Neuron (in vitro differentiated cells): ENCODE measurements around the gene PDE4D.

Source experiments
- H2AFZ ChIP-seq: one replicate; pipeline ENCODE4 v1.6.1; 2013; ENCODE audit warnings: low read depth, mild to moderate bottlenecking, inconsistent platforms, low read length, moderate library complexity
- H3K27me3 ChIP-seq: one replicate; pipeline ENCODE4 v1.6.1; 2013; ENCODE audit warnings: low read length; ENCODE audit not compliant: insufficient read depth
- H3K36me3 ChIP-seq: one replicate; pipeline ENCODE4 v1.6.1; 2013; ENCODE audit warnings: low read length; ENCODE audit not compliant: insufficient read depth
- H3K4me1 ChIP-seq: one replicate; pipeline ENCODE4 v1.6.1; 2013; ENCODE audit warnings: low read length; ENCODE audit not compliant: insufficient read depth
- H3K4me3 ChIP-seq: 2 replicates; pipeline ENCODE4 v1.5.1; 2013; ENCODE audit warnings: mild to moderate bottlenecking, low read length, moderate library complexity
- H3K9me3 ChIP-seq: one replicate; pipeline ENCODE4 v1.6.1; 2013; ENCODE audit warnings: low read length

Gene PDE4D

GRCh38 chr5:59371525-59372127, 521.9 kb downstream of the PDE4D start:
- Histone ChIP-seq H2AFZ (no peak overlapping the region), H3K4me1 (peaks cover 6% of the 10 kb centered on the region), H3K9me3 (peaks cover 2% of the 10 kb centered on the region), H3K36me3 (no peaks in the 10 kb centered on the region), H3K27me3 (no peaks in the 10 kb centered on the region), H3K4me3 (no peak overlapping the region)

GRCh38 chr5:59368951-59369350, 524.6 kb downstream of the PDE4D start:
- Histone ChIP-seq H3K27me3 (no peaks in the 10 kb centered on the region), H3K4me3 (no peak overlapping the region), H2AFZ (no peak overlapping the region), H3K4me1 (peaks cover 6% of the 10 kb centered on the region), H3K36me3 (no peaks in the 10 kb centered on the region), H3K9me3 (peaks cover 2% of the 10 kb centered on the region)

- H3K9me3 ChIP-seq: no peaks in the 10 kb centered on the region
- H3K4me3 ChIP-seq: no peak overlapping the region
- H2AFZ ChIP-seq: no peak overlapping the region
- peaks cover 6% of the 10 kb centered on the region for H3K4me1 ChIP-seq
- no peaks in the 10 kb centered on the region for H3K36me3 ChIP-seq
- no peaks in the 10 kb centered on the region for H3K27me3 ChIP-seq
Observed at GRCh38 chr5:59367791-59368394, 525.6 kb downstream of the PDE4D start.

GRCh38 chr5:59366784-59367183, 526.7 kb downstream of the PDE4D start:
- no peaks in the 10 kb centered on the region for H3K27me3 ChIP-seq
- H2AFZ ChIP-seq: no peak overlapping the region
- H3K4me3 ChIP-seq: no peak overlapping the region
- no peaks in the 10 kb centered on the region for H3K9me3 ChIP-seq
- H3K36me3 ChIP-seq: no peaks in the 10 kb centered on the region
- H3K4me1 ChIP-seq: peaks cover 6% of the 10 kb centered on the region

- Histone ChIP-seq H3K4me1 (peaks cover 21% of the 10 kb centered on the region), H3K9me3 (no peaks in the 10 kb centered on the region), H3K4me3 (no peak overlapping the region)
Observed at GRCh38 chr5:59362438-59362837, 531.1 kb downstream of the PDE4D start.

GRCh38 chr5:59361454-59361853, 532.1 kb downstream of the PDE4D start:
- Histone ChIP-seq H3K36me3 (no peaks in the 10 kb centered on the region), H3K27me3 (no peaks in the 10 kb centered on the region), H3K4me1 (peaks cover 28% of the 10 kb centered on the region), H2AFZ (no peak overlapping the region), H3K9me3 (no peaks in the 10 kb centered on the region), H3K4me3 (no peak overlapping the region)

More at GRCh38 chr5:59362438-59362837, 531.1 kb downstream of the PDE4D start:
- Histone ChIP-seq H3K36me3 (no peaks in the 10 kb centered on the region), H3K27me3 (no peaks in the 10 kb centered on the region), H2AFZ (no peak overlapping the region)

GRCh38 chr5:59360130-59360555, 533.4 kb downstream of the PDE4D start:
- H2AFZ ChIP-seq: no peak overlapping the region
- peaks cover 28% of the 10 kb centered on the region for H3K4me1 ChIP-seq
- H3K27me3 ChIP-seq: no peaks in the 10 kb centered on the region

GRCh38 chr5:59358005-59358861, 535.3 kb downstream of the PDE4D start:
- H3K36me3 ChIP-seq: no peaks in the 10 kb centered on the region
- no peak overlapping the region for H3K4me3 ChIP-seq
- H3K4me1 ChIP-seq: peaks cover 28% of the 10 kb centered on the region
- H3K9me3 ChIP-seq: no peaks in the 10 kb centered on the region
- H2AFZ ChIP-seq: no peak overlapping the region
- H3K27me3 ChIP-seq: no peaks in the 10 kb centered on the region

More at GRCh38 chr5:59360130-59360555, 533.4 kb downstream of the PDE4D start:
- Histone ChIP-seq H3K9me3 (no peaks in the 10 kb centered on the region), H3K4me3 (no peak overlapping the region), H3K36me3 (no peaks in the 10 kb centered on the region)

GRCh38 chr5:59357381-59357977, 536.0 kb downstream of the PDE4D start:
- Histone ChIP-seq H3K9me3 (no peaks in the 10 kb centered on the region), H3K4me1 (peaks cover 28% of the 10 kb centered on the region), H3K36me3 (no peaks in the 10 kb centered on the region), H3K27me3 (no peaks in the 10 kb centered on the region), H3K4me3 (no peak overlapping the region), H2AFZ (no peak overlapping the region)

- peaks cover 28% of the 10 kb centered on the region for H3K4me1 ChIP-seq
- H3K9me3 ChIP-seq: no peaks in the 10 kb centered on the region
- no peak overlapping the region for H3K4me3 ChIP-seq
- no peaks in the 10 kb centered on the region for H3K36me3 ChIP-seq
- no peak overlapping the region for H2AFZ ChIP-seq
- no peaks in the 10 kb centered on the region for H3K27me3 ChIP-seq
Observed at GRCh38 chr5:59356813-59357380, 536.6 kb downstream of the PDE4D start.

GRCh38 chr5:59354811-59355210, 538.7 kb downstream of the PDE4D start:
- Histone ChIP-seq H3K4me3 (no peak overlapping the region), H3K27me3 (no peaks in the 10 kb centered on the region), H2AFZ (no peak overlapping the region), H3K36me3 (no peaks in the 10 kb centered on the region), H3K9me3 (no peaks in the 10 kb centered on the region), H3K4me1 (peaks cover 28% of the 10 kb centered on the region)

- no peaks in the 10 kb centered on the region for H3K27me3 ChIP-seq
- peaks cover 26% of the 10 kb centered on the region for H3K4me1 ChIP-seq
- H3K36me3 ChIP-seq: no peaks in the 10 kb centered on the region
- no peak overlapping the region for H2AFZ ChIP-seq
- no peak overlapping the region for H3K4me3 ChIP-seq
- no peaks in the 10 kb centered on the region for H3K9me3 ChIP-seq
Observed at GRCh38 chr5:59354274-59354673, 539.3 kb downstream of the PDE4D start.
